HepG2 (cell line): Measurements from ENCODE around the gene MFAP3L.

ENCODE experiments used
- FOXM1 ChIP-seq: sonication (generic); formaldehyde crosslinking; IDR thresholded peaks from 2 replicates; pipeline ENCODE4 v1.5.0; 2020; ENCODE audit warnings: missing genetic modification reagents
- KAT7 ChIP-seq: IDR thresholded peaks from 2 replicates; pipeline ENCODE4 v1.6.1; 2018; ENCODE audit warnings: borderline replicate concordance, missing compliant biosample characterization
- NFRKB ChIP-seq: fragments of 450-650 bp; IDR thresholded peaks from 2 replicates; pipeline ENCODE4 v1.6.1; 2017
- POLR2A ChIP-seq, 2 experiments: IDR thresholded peaks; 2 replicates each; pipeline ENCODE4 v1.6.1; 2011; ENCODE audit warnings: low read depth in 2 of 2, low read length in 2 of 2, mild to moderate bottlenecking in 1 of 2, moderate library complexity in 1 of 2; ENCODE audit not compliant: insufficient read depth in 1 of 2
- POLR2AphosphoS5 ChIP-seq: IDR thresholded peaks from 2 replicates; pipeline ENCODE4 v1.6.1; 2012; ENCODE audit warnings: low read depth, low read length
- SALL2 ChIP-seq: sonication (generic); formaldehyde crosslinking; IDR thresholded peaks from 2 replicates; pipeline ENCODE4 v1.8.1; 2023; ENCODE audit warnings: mild to moderate bottlenecking, missing genetic modification reagents, inconsistent platforms
- TARDBP ChIP-seq: sonication (generic); formaldehyde crosslinking; IDR thresholded peaks from 2 replicates; pipeline ENCODE4 v1.8.0; 2022; ENCODE audit warnings: mild to moderate bottlenecking, missing genetic modification reagents
- ZNF234 ChIP-seq: sonication (generic); formaldehyde crosslinking; conservative IDR thresholded peaks from 2 replicates; pipeline ENCODE4 v1.5.1; 2020; ENCODE audit warnings: mild to moderate bottlenecking, missing genetic modification reagents
- TF ChIP-seq, protein P1 (sequence below): sonication (generic); formaldehyde crosslinking; IDR thresholded peaks from 2 replicates; pipeline ENCODE4 v1.5.0; 2020; ENCODE audit warnings: mild to moderate bottlenecking, missing genetic modification reagents, moderate library complexity

GRCh38 chr4:170035845-170036244 lies 9.7 kb upstream of the MFAP3L start:
- TF ChIP-seq NFRKB (no peak), KAT7 (CRISPR knock-in tag) (no peak), POLR2A (IDR thresholded peaks at IDR 0.05; ENCODE audit: insufficient read depth in 1 of 2, low read depth in 2 of 2, low read length in 2 of 2) (no peak), ZNF234 (no peak), TARDBP (CRISPR knock-in tag) (no peak), SALL2 (CRISPR knock-in tag) (no peak), FOXM1 (CRISPR knock-in tag) (no peak), POLR2AphosphoS5 (no peak)
- TF ChIP-seq, protein P1, sequence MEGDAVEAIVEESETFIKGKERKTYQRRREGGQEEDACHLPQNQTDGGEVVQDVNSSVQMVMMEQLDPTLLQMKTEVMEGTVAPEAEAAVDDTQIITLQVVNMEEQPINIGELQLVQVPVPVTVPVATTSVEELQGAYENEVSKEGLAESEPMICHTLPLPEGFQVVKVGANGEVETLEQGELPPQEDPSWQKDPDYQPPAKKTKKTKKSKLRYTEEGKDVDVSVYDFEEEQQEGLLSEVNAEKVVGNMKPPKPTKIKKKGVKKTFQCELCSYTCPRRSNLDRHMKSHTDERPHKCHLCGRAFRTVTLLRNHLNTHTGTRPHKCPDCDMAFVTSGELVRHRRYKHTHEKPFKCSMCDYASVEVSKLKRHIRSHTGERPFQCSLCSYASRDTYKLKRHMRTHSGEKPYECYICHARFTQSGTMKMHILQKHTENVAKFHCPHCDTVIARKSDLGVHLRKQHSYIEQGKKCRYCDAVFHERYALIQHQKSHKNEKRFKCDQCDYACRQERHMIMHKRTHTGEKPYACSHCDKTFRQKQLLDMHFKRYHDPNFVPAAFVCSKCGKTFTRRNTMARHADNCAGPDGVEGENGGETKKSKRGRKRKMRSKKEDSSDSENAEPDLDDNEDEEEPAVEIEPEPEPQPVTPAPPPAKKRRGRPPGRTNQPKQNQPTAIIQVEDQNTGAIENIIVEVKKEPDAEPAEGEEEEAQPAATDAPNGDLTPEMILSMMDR (CRISPR knock-in tag): no peak
